Endothelial cell (in vitro differentiated cells): ENCODE data around the gene HLCS. TPM values are rescaled to one million over a fixed set of nuclear protein-coding genes. Genes with fewer than 3 reads are reported as not detected.
"Not testable (repeated sequence)": the region's sequence is repeated elsewhere in the genome, so short reads cannot be mapped to it uniquely, and the experiment has no call there.

ENCODE experiments used
- DNase-seq: peaks from one replicate; pipeline ENCODE4 v3.0.0; 2021; ENCODE audit warnings: low spot score
- H3K27ac Mint-ChIP-seq: one replicate; pipeline ENCODE4 v1.8.0; 2021; ENCODE audit warnings: mixed read lengths, inconsistent platforms; ENCODE audit not compliant: unreplicated experiment
- H3K27me3 Mint-ChIP-seq: one replicate; pipeline ENCODE4 v1.8.0; 2021; ENCODE audit warnings: mild to moderate bottlenecking, moderate library complexity, mixed read lengths, inconsistent platforms; ENCODE audit not compliant: unreplicated experiment
- H3K36me3 Mint-ChIP-seq: one replicate; pipeline ENCODE4 v1.8.0; 2021; ENCODE audit warnings: mild to moderate bottlenecking, low read depth, mixed read lengths, inconsistent platforms; ENCODE audit not compliant: unreplicated experiment
- H3K4me1 Mint-ChIP-seq: one replicate; pipeline ENCODE4 v1.8.0; 2021; ENCODE audit warnings: mild to moderate bottlenecking, mixed read lengths, inconsistent platforms; ENCODE audit not compliant: unreplicated experiment
- H3K4me3 Mint-ChIP-seq: one replicate; pipeline ENCODE4 v1.8.0; 2021; ENCODE audit warnings: mild to moderate bottlenecking, mixed read lengths, inconsistent platforms; ENCODE audit not compliant: unreplicated experiment
- H3K9me3 Mint-ChIP-seq: one replicate; pipeline ENCODE4 v1.8.0; 2021; ENCODE audit warnings: mixed read lengths, inconsistent platforms; ENCODE audit not compliant: unreplicated experiment
- CTCF ChIP-seq: fragments of 200-600 bp; sonication (generic); IDR thresholded peaks from one replicate; pipeline ENCODE4 v1.5.0; 2021; ENCODE audit warnings: antibody characterized with exemption; ENCODE audit not compliant: unreplicated experiment
- total RNA-seq: library from RNA; stranded (reverse); fragmentation: NEBNext Ultra II Directional; extraction: Animal tissue kit (Norgen Biotek cat#: 25700); gene quantifications from one replicate; pipeline ENCODE4 v1.2.1, GENCODE V29; 2021; ENCODE audit not compliant: unreplicated experiment

HLCS gene
- total RNA-seq, 1 donor from 2014 or later: 97.4 TPM

DNA sequence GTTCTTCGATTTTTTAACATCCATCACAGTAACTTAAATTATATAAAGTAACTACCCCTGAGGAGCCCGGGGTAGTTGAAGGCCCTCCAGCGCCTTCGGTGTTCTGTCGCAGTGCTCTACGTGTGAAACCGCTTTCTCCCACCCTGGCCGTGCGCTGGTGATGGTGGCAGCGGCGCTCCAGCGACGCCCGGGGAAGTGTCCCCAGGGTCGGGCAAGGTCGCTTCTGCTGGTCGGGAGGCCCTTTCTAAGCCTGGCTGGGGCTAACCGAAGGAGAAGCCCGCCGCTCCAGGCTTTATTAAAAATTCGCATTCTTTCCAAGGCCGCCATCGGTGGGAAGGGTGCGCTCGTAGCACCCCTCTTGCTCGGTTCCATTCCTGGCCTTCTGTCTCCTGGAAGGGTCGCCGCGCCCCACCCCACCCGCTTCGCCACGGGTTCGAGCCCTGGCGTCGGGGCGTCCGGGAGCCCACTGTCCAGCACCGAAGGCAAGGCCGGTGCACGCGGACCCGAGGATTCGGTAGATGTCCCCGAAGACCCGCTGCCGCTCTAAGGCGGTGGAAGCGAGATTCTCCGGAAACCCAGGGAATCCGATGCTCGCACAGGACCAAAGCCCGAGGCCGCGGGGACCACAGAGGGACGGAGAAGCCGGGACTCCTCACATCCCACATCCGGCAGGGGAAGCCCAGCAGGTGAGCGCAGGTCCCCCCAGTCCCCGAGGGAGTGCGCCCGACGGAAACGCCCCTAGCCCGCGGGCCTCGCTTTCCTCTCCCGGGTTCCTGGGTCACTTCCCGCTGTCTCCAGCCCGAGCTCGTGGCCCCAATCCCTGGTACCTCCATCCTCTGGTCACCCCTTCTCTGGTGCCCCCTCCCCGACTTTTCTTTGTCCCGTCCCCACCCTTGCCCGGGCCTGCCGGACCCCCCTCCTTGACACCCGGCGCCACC is 39.3 kb upstream of the HLCS start:
- Mint-ChIP-seq H3K27ac (peak overlapping the region; percentile 52), H3K4me3 (peak overlapping the region; percentile 73), H3K36me3 (peaks cover 9% of the 10 kb centered on the region), H3K27me3 (peaks cover 9% of the 10 kb centered on the region), H3K9me3 (no peaks in the 10 kb centered on the region), H3K4me1 (peaks cover 29% of the 10 kb centered on the region)
- TF ChIP-seq CTCF: no peak
- DNase-seq: peak; percentile 53

DNA sequence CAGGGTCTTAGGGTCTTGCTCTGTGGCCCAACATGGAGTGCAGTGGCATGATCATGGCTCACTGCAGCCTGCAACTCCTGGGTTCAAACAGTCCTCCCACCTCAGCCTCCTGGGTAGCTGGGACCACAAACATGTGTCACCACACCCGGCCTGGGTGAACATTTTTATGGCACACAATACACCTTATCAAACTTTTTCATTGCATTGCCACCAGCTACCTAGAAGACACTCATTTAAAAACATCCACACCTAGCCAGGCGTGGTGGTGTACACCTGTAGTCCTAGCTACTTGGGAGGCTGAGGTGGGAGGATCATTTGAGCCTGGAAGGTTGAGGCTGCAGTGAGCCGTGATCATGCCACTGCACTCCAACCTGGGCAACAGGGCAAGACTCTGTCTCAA is 37.4 kb upstream of the HLCS start:
- H3K4me1 Mint-ChIP-seq: peaks cover 22% of the 10 kb centered on the region
- not testable (repeated sequence) for H3K4me3 Mint-ChIP-seq, DNase-seq, H3K9me3 Mint-ChIP-seq, H3K36me3 Mint-ChIP-seq, H3K27me3 Mint-ChIP-seq
- H3K27ac Mint-ChIP-seq: peak overlapping the region; percentile 61

DNA sequence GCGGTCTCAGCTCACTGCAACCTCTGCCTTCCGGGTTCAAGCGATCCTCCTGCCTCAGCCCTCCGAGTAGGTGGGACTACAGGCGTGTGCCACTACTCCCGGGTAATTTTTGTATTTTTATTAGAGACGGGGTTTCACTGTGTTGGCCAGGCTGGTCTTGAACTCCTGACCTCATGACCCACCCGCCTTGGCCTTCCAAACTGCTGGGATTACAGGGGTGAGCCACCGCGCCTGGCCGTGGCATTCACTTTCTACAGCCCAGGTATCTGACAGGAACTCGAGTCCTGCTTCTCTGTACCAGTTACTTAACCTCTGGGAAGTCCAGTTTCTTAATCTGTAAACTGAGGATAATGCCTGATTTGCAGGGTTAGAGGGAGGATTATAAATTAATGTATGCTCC is 36.4 kb upstream of the HLCS start:
- H3K27me3 Mint-ChIP-seq, H3K27ac Mint-ChIP-seq, H3K9me3 Mint-ChIP-seq, DNase-seq, H3K4me3 Mint-ChIP-seq, H3K36me3 Mint-ChIP-seq: not testable (repeated sequence)
- H3K4me1 Mint-ChIP-seq: peaks cover 20% of the 10 kb centered on the region

DNA sequence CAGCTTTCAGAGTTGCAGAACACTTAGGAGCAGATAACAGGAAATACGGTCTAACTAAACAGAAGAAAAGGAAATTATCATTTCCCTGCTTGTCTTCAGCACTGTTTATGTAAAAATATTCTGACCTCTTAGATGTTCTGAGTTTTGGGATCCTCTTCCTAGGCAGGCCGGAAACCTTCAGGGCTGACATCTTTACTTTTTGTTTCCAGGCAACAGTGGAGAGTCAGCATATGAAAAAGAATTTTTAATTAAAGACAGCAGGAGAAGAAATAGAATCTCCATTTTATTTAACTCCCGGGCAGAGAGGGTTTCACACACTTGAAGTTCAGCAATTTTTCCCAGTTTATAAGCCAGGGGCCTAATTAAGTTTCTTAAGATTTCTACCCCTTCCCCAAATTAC is 35.0 kb upstream of the HLCS start:
- H3K27ac Mint-ChIP-seq: peak overlapping the region; percentile 97
- TF ChIP-seq CTCF: no peak
- H3K4me1 Mint-ChIP-seq: peaks cover 16% of the 10 kb centered on the region
- H3K36me3 Mint-ChIP-seq: no peaks in the 10 kb centered on the region
- no peaks in the 10 kb centered on the region for H3K9me3 Mint-ChIP-seq
- no peak for DNase-seq
- peaks cover 2% of the 10 kb centered on the region for H3K27me3 Mint-ChIP-seq
- no peak overlapping the region for H3K4me3 Mint-ChIP-seq

DNA sequence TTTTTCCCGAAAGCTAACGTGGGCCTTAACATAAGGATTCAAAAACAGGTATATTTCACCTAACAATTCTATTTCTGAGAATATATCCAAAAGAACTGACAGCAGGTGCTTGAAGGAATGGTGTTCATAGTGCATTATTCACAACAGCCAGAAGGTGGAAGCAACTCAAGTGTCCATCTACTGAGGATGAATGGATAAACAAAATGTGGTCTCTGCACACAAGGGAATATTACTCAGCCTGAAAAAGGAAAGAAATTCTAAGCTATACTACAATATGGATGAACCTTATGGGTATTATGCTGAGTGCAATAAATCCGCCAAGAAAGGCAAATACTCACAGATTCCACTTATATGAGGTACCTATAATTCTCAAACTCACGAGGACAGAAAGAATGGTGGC is 33.9 kb upstream of the HLCS start:
- H3K4me3 Mint-ChIP-seq: no peak overlapping the region
- no peak for TF ChIP-seq CTCF
- no peak for DNase-seq
- H3K27me3 Mint-ChIP-seq: peaks cover 2% of the 10 kb centered on the region
- H3K4me1 Mint-ChIP-seq: peaks cover 19% of the 10 kb centered on the region
- H3K27ac Mint-ChIP-seq: peak overlapping the region; percentile 97
- no peaks in the 10 kb centered on the region for H3K36me3 Mint-ChIP-seq
- no peaks in the 10 kb centered on the region for H3K9me3 Mint-ChIP-seq
